ENCODE measurements around the gene CDK6. TPM values are rescaled to one million over a fixed set of nuclear protein-coding genes. Genes with fewer than 3 reads are reported as not detected.

Gene CDK6
- polyA plus RNA-seq, 1 donor, result 51.0 TPM

- no peak for DNase-seq (ENCODE audit: low read depth)
Measured at GRCh38 chr7:92709150-92709549, 127.2 kb downstream of the CDK6 start.

- no peak for DNase-seq (ENCODE audit: low read depth)
Measured at GRCh38 chr7:92708111-92709042, 128.0 kb downstream of the CDK6 start.

- DNase-seq (ENCODE audit: low read depth), result no peak
Measured at GRCh38 chr7:92707435-92707834, 128.9 kb downstream of the CDK6 start.

- no peak for DNase-seq (ENCODE audit: low read depth)
Measured at GRCh38 chr7:92706563-92706962, 129.8 kb downstream of the CDK6 start.

GRCh38 chr7:92705831-92706230 is 130.5 kb downstream of the CDK6 start:
- no peak for DNase-seq (ENCODE audit: low read depth)

- no peak for DNase-seq (ENCODE audit: low read depth)
Measured at GRCh38 chr7:92704858-92705257, 131.5 kb downstream of the CDK6 start.

GRCh38 chr7:92702535-92702934 is 133.8 kb downstream of the CDK6 start:
- no peak for DNase-seq (ENCODE audit: low read depth)

- DNase-seq (ENCODE audit: low read depth), result no peak
Measured at GRCh38 chr7:92699966-92700514, 136.3 kb downstream of the CDK6 start.

GRCh38 chr7:92699560-92699959 is 136.8 kb downstream of the CDK6 start:
- DNase-seq (ENCODE audit: low read depth), result no peak

GRCh38 chr7:92698237-92698841 is 138.0 kb downstream of the CDK6 start:
- DNase-seq (ENCODE audit: low read depth), result peak; percentile 79

GRCh38 chr7:92697414-92697813 is 139.0 kb downstream of the CDK6 start:
- no peak for DNase-seq (ENCODE audit: low read depth)

GRCh38 chr7:92697012-92697411 is 139.4 kb downstream of the CDK6 start:
- no peak for DNase-seq (ENCODE audit: low read depth)

- DNase-seq (ENCODE audit: low read depth), result no peak
Measured at GRCh38 chr7:92696584-92696983, 139.8 kb downstream of the CDK6 start.

- peak; percentile 74 for DNase-seq (ENCODE audit: low read depth)
Measured at GRCh38 chr7:92695308-92696261, 140.8 kb downstream of the CDK6 start.

GRCh38 chr7:92694211-92694610 is 142.2 kb downstream of the CDK6 start:
- DNase-seq (ENCODE audit: low read depth), result no peak

- no peak for DNase-seq (ENCODE audit: low read depth)
Measured at GRCh38 chr7:92693519-92693918, 142.9 kb downstream of the CDK6 start.

- DNase-seq (ENCODE audit: low read depth), result peak; percentile 56
Measured at GRCh38 chr7:92691578-92691977, 144.8 kb downstream of the CDK6 start.

- DNase-seq (ENCODE audit: low read depth), result no peak
Measured at GRCh38 chr7:92685136-92686042, 151.0 kb downstream of the CDK6 start.

GRCh38 chr7:92684274-92684673 is 152.1 kb downstream of the CDK6 start:
- no peak for DNase-seq (ENCODE audit: low read depth)

GRCh38 chr7:92682903-92683539 is 153.4 kb downstream of the CDK6 start:
- DNase-seq (ENCODE audit: low read depth), result no peak
